HG02763 (cell line): Measurements from ENCODE around the gene C1orf116.

Source experiments
- ATAC-seq: cut with Tn5 transposase; IDR thresholded peaks from one replicate; pipeline ENCODE4 v1.9.1; 2021; ENCODE audit warnings: mild to moderate bottlenecking, moderate library complexity; ENCODE audit not compliant: unreplicated experiment

The C1orf116 gene

DNA sequence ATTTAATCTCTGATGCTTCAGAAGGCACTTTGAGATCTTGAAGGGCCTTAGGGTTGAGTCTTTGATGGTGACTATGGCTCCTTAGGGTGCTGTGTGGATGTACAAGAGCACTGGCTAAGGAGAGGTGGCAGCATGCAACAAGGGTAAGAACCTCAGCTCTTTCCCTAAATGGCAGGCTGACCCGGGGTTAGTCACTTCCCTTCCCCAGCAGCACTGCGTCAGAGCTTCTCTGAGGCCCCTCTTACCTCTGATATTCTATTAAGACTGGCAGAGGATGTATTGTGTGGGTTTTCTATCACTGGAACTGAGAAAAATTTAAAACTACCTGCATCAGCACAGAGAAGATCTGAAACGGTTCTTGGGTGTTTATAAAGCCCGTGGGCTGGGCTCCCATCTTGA, 11.8 kb downstream of the C1orf116 start:
- no peak for ATAC-seq

GRCh38 chr1:207020065-207020708, 12.4 kb downstream of the C1orf116 start:
- ATAC-seq, result no peak

DNA sequence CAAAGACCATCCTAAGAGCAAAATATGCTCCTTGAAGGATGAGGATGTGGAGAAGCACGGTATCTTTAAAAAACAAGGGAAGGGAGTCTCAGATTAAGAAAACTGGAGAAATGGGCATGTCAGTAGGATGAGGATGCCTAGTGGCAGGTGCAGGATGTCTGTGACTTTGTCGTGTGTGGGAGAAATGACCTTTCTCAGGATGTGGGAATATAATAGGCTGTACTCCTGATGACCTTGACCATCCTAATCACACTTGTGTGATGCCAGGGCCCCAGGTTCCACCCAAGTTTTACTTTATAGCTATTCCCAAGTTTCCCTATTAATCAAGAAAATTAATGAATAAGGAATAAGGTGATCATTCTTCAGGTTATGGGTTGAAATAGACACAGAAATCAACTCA, 12.9 kb downstream of the C1orf116 start:
- ATAC-seq, result no peak

GRCh38 chr1:207019161-207019560, 13.4 kb downstream of the C1orf116 start:
- ATAC-seq, result no peak

DNA sequence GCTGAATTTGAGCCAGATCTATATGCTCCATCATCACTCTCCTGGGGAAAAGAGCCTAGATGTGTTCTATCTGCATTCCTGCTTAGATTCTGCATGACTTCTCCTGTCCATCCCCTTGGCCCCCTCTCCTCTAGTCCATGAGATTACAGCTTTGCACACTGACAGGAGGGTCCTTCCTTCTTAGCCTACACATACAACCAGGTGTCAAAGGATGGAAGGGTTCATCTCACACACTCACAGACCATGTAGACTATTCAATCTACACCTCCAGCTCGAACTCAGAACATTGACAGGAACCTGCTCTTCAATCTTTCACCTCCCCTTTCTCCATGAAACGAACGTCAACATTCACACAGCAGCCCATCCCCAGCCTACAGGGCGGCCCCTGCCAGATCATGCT, 13.8 kb downstream of the C1orf116 start:
- no peak for ATAC-seq

- ATAC-seq, result no peak
Measured at GRCh38 chr1:207017615-207018559, 14.7 kb downstream of the C1orf116 start.

DNA sequence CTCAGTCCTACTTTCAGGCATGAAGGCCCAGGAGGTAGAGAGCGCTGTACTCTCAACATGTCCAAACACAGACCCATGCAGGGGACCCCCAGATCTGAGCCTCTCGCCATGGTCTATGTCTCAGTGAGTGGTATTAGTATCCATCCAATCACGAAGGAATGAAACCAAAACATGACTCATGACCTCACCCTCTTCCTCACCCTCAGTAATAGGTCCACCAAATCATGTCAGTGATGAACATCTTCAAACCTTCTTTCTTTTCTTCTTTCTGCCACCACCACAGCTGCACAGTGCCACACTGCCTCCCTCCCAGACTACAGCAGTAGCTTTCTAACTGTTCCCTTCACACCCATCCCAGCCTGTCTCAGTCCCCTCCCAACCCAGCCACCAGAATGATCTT, 16.8 kb downstream of the C1orf116 start:
- no peak for ATAC-seq

GRCh38 chr1:207014728-207015127, 17.8 kb downstream of the C1orf116 start:
- ATAC-seq, result no peak

- ATAC-seq, result no peak
Measured at GRCh38 chr1:207013321-207014085, 19.1 kb downstream of the C1orf116 start.

GRCh38 chr1:207010726-207011125, 21.8 kb downstream of the C1orf116 start:
- ATAC-seq, result no peak

DNA sequence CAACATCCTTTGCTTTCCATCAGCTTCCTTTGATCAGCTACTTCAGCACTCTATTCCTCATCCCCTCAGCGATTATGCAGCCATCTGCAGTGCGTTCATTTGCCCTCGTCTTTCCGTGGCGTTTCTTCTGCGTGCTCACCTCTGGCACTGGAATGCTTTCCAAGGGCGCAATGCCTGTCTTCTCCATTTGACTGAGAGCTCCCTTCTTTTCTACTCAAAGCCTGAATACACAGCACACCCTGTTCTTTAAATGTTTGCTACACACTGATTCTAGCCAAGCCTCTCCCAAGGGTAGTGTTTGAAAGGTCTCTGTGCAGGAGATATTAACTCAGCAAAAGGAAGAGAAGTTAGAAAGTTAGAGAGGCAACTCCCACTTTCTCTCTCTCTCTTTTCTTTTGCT, 22.6 kb downstream of the C1orf116 start:
- no peak for ATAC-seq

- ATAC-seq, result no peak
Measured at GRCh38 chr1:207009182-207009850, 23.2 kb downstream of the C1orf116 start.

- no peak for ATAC-seq
Measured at GRCh38 chr1:207007352-207008033, 25.1 kb downstream of the C1orf116 start.

DNA sequence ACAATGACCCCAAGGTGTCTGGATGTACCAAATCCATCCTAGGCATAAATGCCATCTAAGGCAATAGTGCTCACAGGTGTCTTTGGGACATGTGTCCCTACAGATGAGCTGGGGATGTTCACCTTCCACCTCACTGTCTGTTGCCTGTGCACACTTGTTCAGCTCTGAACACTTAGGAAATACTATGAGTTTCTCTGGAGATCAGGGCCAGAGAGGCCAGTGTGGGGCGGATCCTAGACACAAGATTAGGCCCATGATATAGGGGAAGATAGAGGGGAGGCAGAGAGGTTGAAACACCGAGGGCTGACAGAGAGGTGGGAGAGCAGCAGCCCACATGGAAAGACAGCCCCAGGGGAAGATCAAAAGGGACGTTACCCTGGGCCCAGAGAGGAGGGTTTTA, 25.6 kb downstream of the C1orf116 start:
- no peak for ATAC-seq

GRCh38 chr1:207006083-207006482, 26.5 kb downstream of the C1orf116 start:
- no peak for ATAC-seq

DNA sequence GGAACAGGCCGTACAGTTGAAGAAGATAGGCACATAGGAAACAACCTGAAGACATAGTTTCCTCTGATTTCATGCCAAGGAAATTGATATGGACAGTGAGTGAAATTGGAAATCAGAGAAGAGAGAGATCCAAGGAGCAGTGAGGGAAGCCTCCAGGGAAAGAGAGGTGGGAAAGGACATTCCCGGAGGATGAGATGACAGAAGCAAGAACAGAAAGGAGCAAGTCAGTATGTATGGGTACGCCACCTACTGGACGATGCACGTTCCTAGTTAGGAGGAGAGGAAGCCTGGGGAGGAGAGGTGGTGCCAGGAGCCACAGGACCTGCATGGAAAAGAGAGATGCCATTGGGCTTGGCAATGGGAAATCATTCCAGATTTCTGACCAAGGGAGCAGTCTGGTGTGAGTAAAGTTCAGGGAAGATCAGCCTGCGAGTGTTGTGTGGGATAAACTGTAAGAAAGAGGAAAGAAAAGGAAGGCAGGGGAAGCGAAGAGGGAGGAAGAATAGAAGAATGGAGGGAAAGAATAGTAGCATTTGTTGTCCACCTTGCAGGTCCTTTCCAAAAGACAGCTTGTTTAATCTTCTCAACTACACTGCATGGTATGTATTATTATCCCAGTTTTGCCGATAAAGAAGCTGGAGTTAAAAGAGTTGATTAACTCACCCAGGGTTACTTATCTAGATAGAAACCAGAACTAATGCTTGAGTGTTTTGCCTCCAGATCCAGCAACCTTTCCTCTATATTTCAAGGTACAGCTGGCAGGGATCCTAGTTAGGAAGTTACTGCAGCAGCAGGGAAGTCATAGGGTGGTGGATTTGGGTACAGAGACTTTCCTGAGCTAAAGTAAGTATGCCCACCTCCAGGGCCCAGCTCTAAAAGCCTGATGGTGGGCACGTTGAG, 27.4 kb downstream of the C1orf116 start:
- ATAC-seq, result no peak

DNA sequence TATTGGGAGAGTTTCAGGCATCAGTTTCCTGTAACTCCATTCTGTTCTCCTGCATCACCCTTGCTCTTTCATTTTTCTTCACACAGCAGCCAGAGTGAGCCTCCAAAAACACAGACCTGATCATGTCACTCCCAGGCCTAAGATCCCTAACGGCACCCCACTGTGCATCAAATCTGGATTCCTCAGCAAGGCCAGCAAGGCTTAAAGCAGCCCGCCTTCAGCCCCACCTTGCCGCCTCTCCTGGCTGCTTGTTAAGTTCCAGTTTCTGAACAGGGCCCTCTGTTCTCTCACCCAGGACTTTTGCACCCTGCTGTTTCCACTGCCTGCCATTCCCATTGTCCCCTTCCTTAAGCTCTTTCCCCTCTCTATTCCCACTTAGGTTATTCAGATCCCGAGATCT, 29.3 kb downstream of the C1orf116 start:
- ATAC-seq, result no peak

- no peak for ATAC-seq
Measured at GRCh38 chr1:207002724-207003146, 29.8 kb downstream of the C1orf116 start.

DNA sequence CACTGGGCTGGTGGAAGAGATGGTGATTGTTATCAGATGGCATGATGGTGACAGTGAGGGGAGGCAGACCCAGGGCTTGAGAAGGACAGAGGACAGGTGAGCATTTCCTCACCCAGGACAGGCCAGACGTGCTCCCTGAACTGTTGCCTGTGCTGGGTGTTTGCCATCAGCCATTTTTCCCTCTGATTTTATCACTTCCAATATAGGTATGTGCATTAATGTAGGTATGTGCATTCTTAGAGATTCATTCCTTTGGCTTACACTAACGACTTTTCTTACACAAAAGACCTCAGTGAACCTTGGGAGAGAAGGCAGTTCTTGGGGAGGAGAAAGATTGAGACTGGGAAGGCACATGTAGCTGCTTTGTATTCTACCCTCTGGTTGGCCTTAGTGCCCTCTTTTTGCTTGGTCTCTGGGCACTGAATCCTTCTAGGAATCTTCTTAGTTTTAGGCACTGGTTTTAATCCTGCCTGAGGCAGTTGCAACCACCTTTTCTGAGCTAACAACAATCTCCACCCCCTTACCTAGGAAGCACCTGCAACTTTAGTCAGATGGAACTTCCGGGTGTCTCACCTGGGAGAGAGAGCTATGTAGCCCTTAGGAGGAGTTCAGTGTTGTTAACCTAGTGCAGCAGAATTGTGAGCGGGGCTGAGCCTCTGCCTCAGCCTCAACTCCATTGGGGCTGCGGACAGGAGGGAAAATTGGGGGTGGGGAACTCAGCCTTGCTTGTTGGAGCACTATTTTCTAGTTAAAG, 30.9 kb downstream of the C1orf116 start:
- no peak for ATAC-seq
